ENCODE results near the gene CTNNA3. TPM values are rescaled to one million over a fixed set of nuclear protein-coding genes. Genes with fewer than 3 reads are reported as not detected.

CTNNA3 gene
- total and polyA plus RNA-seq, 4 experiments from 2014 or later = not detected

DNA sequence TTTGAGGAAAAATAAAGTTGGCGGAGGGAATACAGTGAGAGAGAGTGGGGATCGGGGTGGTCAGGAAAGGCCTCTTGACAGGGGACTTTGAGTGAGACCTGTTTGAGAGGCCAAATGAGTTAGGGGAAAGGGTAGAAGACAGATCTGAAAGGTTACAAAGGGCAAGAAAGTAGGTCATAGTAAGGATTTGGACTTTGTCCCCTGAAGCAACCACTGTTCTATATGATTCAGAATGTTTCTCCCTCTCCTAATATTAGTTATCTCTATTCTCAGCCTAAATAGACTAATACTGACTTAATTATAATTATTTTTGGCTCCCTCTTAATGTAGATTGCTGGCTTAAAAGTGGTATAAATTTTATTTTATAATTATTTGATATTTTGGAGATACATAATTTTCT, 88.0 kb downstream of the CTNNA3 start:
- no peaks in the 10 kb centered on the region for H3K36me3 ChIP-seq (ENCODE audit: insufficient read depth, low read length)
- intact Hi-C loops (cut with micrococcal nuclease) = no loop called here
- Mint-ChIP-seq H3K27ac (no peak overlapping the region), H3K4me1 (peaks cover 11 to 19% (median 14%) of the 10 kb centered on the region in 4 donors), H3K36me3 (no peaks in the 10 kb centered on the region), H3K27me3 (peaks cover 0 to 3% of the 10 kb centered on the region in 2 donors), H3K4me3 (no peak overlapping the region), H3K9me3 (no peaks in the 10 kb centered on the region)
- H3K27me3 ChIP-seq (ENCODE audit: insufficient read depth, low read length) = no peaks in the 10 kb centered on the region
- H3K9me3 ChIP-seq (ENCODE audit: control insufficient read depth in 1 of 2, low read length in 2 of 2) = no peaks in the 10 kb centered on the region
- ChIA-PET CTCF (ENCODE audit: partially characterized antibody) (interaction anchor here (1.0 to 1.1 kb wide), 2 partner anchors 89 to 180 kb away, joined by 3 to 5 read pairs; no protein-coding TSS in a partner anchor), POLR2A (ENCODE audit: partially characterized antibody) (no interaction called here)
- H3K27ac ChIP-seq (ENCODE audit: low read depth, low read length) = no peak overlapping the region
- H3K4me3 ChIP-seq (ENCODE audit: low read length in 2 of 2) = no peak overlapping the region
- no peak for DNase-seq
- peaks cover 14% of the 10 kb centered on the region for H3K4me1 ChIP-seq (ENCODE audit: insufficient read depth, low read length)

DNA sequence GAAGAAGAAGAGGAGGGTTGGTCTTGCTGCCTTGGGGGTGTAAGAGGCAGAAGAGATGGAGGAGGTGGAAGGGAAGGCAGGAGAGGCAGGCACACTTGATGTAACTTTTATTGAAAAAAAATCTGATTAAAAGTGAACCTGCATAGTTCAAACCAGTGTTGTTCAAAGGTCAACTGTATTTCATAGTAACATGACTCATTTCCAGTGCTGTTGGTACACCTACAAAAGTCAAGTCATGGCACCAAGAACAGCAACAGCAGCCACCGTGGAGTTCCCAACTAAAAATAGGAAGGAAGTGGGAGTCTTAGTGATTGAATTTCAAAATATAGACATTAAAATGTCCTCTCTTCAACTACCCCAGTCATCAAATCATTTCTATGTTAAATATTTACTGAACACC, 88.5 kb downstream of the CTNNA3 start:
- peaks cover 10% of the 10 kb centered on the region for H3K4me1 ChIP-seq (ENCODE audit: insufficient read depth, low read length)
- no peaks in the 10 kb centered on the region for H3K27me3 ChIP-seq (ENCODE audit: insufficient read depth, low read length)
- POLR2A ChIA-PET (ENCODE audit: partially characterized antibody) = no interaction called here
- Mint-ChIP-seq H3K27ac (no peak overlapping the region), H3K36me3 (no peaks in the 10 kb centered on the region), H3K9me3 (no peaks in the 10 kb centered on the region), H3K27me3 (peaks cover 0 to 3% of the 10 kb centered on the region in 2 donors), H3K4me3 (no peak overlapping the region), H3K4me1 (peaks cover 6 to 14% (median 8%) of the 10 kb centered on the region in 4 donors)
- CTCF ChIA-PET (ENCODE audit: partially characterized antibody) = no interaction called here
- H3K27ac ChIP-seq (ENCODE audit: low read depth, low read length) = no peak overlapping the region
- DNase-seq = no peak
- H3K36me3 ChIP-seq (ENCODE audit: insufficient read depth, low read length) = no peaks in the 10 kb centered on the region
- H3K9me3 ChIP-seq (ENCODE audit: control insufficient read depth in 1 of 2, low read length in 2 of 2) = no peaks in the 10 kb centered on the region
- intact Hi-C loops (cut with micrococcal nuclease) = no loop called here
- no peak overlapping the region for H3K4me3 ChIP-seq (ENCODE audit: low read length in 2 of 2)

DNA sequence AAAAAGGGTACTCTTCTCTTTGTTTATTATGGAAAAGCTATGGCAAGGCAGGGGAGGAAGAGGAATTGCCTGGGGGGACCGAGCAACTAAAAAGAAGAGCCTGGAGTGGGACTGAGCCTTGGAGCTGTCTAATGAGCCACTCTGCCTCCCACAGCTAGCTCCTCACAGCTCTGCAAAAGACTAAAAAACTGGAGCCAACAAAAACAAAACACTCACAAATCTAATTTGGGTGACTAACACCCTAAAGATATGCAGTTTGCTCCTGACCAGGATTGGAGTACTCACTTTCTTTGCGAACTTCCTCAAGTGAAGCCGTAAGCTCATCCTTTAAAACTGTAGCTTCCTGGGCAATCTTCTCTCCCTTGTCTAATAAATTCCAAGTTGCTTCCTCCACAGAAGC, 89.4 kb downstream of the CTNNA3 start:
- no peaks in the 10 kb centered on the region for H3K27me3 ChIP-seq (ENCODE audit: insufficient read depth, low read length)
- intact Hi-C loops (cut with micrococcal nuclease) = no loop called here
- ChIA-PET POLR2A (ENCODE audit: partially characterized antibody) (no interaction called here), CTCF (ENCODE audit: partially characterized antibody) (no interaction called here)
- no peaks in the 10 kb centered on the region for H3K9me3 Mint-ChIP-seq
- peaks cover under 1% of the 10 kb centered on the region for H3K4me1 ChIP-seq (ENCODE audit: insufficient read depth, low read length)
- H3K36me3 ChIP-seq (ENCODE audit: insufficient read depth, low read length) = no peaks in the 10 kb centered on the region
- no peak overlapping the region for H3K27ac ChIP-seq (ENCODE audit: low read depth, low read length)
- no peak for DNase-seq
- no peaks in the 10 kb centered on the region for H3K36me3 Mint-ChIP-seq
- peaks cover 0 to 5% (median under 1%) of the 10 kb centered on the region in 4 donors for H3K4me1 Mint-ChIP-seq
- no peaks in the 10 kb centered on the region for H3K9me3 ChIP-seq (ENCODE audit: control insufficient read depth in 1 of 2, low read length in 2 of 2)
- H3K27me3 Mint-ChIP-seq = peaks cover 0 to 3% of the 10 kb centered on the region in 2 donors
- no peak overlapping the region for H3K27ac Mint-ChIP-seq
- H3K4me3 ChIP-seq (ENCODE audit: low read length in 2 of 2) = no peak overlapping the region
- H3K4me3 Mint-ChIP-seq = no peak overlapping the region

DNA sequence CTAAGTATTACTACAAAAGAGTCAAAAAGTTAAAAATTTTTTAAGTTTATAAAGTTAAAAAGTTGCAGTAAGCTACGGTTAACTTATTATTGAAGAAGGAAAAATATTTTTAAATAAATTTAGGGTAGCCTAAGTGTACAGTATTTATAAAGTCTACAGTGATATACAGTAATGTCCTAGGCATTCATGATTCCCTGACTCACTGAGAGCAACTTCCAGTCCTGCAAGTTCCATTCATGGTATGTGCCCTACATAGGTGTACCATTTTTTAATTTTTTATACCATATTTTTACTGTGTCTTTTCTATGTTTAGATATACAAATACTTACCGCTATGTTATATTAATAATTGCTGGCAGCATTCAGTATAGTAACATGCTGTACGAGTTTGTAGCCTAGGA, 92.3 kb downstream of the CTNNA3 start:
- intact Hi-C loops (cut with micrococcal nuclease) = no loop called here
- POLR2A ChIA-PET (ENCODE audit: partially characterized antibody) = no interaction called here

DNA sequence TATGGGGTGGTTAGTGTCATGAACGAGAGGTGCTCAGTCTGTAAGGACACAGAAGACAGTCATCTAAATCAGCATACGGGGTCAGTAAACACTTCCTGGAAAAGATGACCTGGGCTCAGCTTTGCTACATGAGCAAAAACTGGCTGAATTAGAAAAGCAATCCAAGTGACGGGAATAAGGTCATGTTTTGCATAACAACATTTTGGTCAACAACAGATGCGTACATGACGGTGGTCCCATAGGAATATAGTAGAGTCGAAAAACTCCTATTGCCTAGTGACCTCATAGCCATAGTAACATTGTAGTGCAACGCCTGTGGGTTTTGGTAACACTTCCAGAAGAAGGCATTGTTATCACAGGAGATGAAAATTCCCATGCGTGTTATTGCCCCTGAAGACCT, 92.9 kb downstream of the CTNNA3 start:
- no peaks in the 10 kb centered on the region for H3K27me3 ChIP-seq (ENCODE audit: insufficient read depth, low read length)
- H3K9me3 ChIP-seq (ENCODE audit: control insufficient read depth in 1 of 2, low read length in 2 of 2) = no peaks in the 10 kb centered on the region
- no peak overlapping the region for H3K27ac ChIP-seq (ENCODE audit: low read depth, low read length)
- intact Hi-C loops (cut with micrococcal nuclease) = no loop called here
- ChIA-PET POLR2A (ENCODE audit: partially characterized antibody) (no interaction called here), CTCF (ENCODE audit: partially characterized antibody) (no interaction called here)
- H3K36me3 ChIP-seq (ENCODE audit: insufficient read depth, low read length) = no peaks in the 10 kb centered on the region
- Mint-ChIP-seq H3K9me3 (peaks cover 0 to 3% (median 0%) of the 10 kb centered on the region in 8 donors), H3K36me3 (peaks cover 0 to 5% of the 10 kb centered on the region in 2 donors), H3K27ac (no peak overlapping the region), H3K27me3 (peaks cover 3 to 6% of the 10 kb centered on the region in 2 donors), H3K4me1 (peaks cover 0 to 4% (median 0%) of the 10 kb centered on the region in 4 donors), H3K4me3 (no peak overlapping the region)
- no peak overlapping the region for H3K4me3 ChIP-seq (ENCODE audit: low read length in 2 of 2)
- H3K4me1 ChIP-seq (ENCODE audit: insufficient read depth, low read length) = no peaks in the 10 kb centered on the region
- no peak for DNase-seq

More for the DNA sequence above, 92.3 kb downstream of the CTNNA3 start:
- Histone ChIP-seq H3K36me3 (ENCODE audit: insufficient read depth, low read length) (no peaks in the 10 kb centered on the region), H3K4me3 (ENCODE audit: low read length in 2 of 2) (no peak overlapping the region), H3K27me3 (ENCODE audit: insufficient read depth, low read length) (no peaks in the 10 kb centered on the region), H3K9me3 (ENCODE audit: control insufficient read depth in 1 of 2, low read length in 2 of 2) (no peaks in the 10 kb centered on the region), H3K4me1 (ENCODE audit: insufficient read depth, low read length) (no peaks in the 10 kb centered on the region), H3K27ac (ENCODE audit: low read depth, low read length) (no peak overlapping the region)
- Mint-ChIP-seq H3K27ac (no peak overlapping the region), H3K27me3 (peaks cover 3 to 6% of the 10 kb centered on the region in 2 donors), H3K9me3 (peaks cover 0 to 3% (median 0%) of the 10 kb centered on the region in 8 donors), H3K4me3 (no peak overlapping the region), H3K4me1 (peaks cover 0 to 4% (median 0%) of the 10 kb centered on the region in 4 donors), H3K36me3 (peaks cover 0 to 5% of the 10 kb centered on the region in 2 donors)
- DNase-seq = no peak
- CTCF ChIA-PET (ENCODE audit: partially characterized antibody) = no interaction called here

DNA sequence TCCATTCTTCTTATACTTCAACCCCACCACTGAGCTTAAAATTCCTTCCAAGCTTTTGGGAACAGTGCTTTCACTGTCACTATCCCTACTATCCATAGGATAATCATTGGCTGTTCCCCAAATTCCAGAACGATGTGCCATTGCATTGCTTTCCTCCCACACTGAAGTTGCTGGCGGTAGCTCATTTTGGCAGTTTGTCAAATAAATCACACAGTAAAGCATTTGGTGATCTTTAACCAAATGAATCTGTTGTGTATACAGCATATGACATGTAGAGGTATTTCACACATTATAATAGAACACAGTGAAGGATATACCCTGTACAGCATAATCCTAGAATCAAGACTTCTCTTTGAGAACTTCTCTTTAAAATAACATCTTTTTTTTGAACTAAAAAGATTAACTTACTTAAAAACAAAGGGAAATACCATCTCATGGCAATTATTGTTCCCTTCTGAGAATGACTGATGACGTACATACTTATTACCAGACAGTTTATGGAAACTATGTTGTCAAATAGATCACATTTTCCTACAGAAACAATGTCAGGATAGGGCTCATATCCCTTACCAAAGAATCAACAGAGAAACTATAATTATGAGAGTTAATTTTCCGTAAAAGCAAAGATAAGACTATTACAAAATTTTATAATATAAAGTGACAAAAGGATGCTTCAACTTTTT, 93.6 kb downstream of the CTNNA3 start:
- peaks cover 0 to 3% (median 0%) of the 10 kb centered on the region in 4 donors for H3K4me1 Mint-ChIP-seq
- ChIA-PET CTCF (ENCODE audit: partially characterized antibody) (no interaction called here), POLR2A (ENCODE audit: partially characterized antibody) (no interaction called here)
- no peak overlapping the region for H3K27ac ChIP-seq (ENCODE audit: low read depth, low read length)
- H3K4me3 Mint-ChIP-seq = no peak overlapping the region
- H3K27ac Mint-ChIP-seq = no peak overlapping the region
- no peaks in the 10 kb centered on the region for H3K36me3 ChIP-seq (ENCODE audit: insufficient read depth, low read length)
- no peak overlapping the region for H3K4me3 ChIP-seq (ENCODE audit: low read length in 2 of 2)
- H3K9me3 Mint-ChIP-seq = peaks cover 0 to 3% (median 0%) of the 10 kb centered on the region in 8 donors
- H3K27me3 ChIP-seq (ENCODE audit: insufficient read depth, low read length) = no peaks in the 10 kb centered on the region
- intact Hi-C loops (cut with micrococcal nuclease) = no loop called here
- peaks cover 3 to 8% of the 10 kb centered on the region in 2 donors for H3K27me3 Mint-ChIP-seq
- H3K9me3 ChIP-seq (ENCODE audit: control insufficient read depth in 1 of 2, low read length in 2 of 2) = no peaks in the 10 kb centered on the region
- no peaks in the 10 kb centered on the region for H3K4me1 ChIP-seq (ENCODE audit: insufficient read depth, low read length)
- H3K36me3 Mint-ChIP-seq = peaks cover 0 to 5% of the 10 kb centered on the region in 2 donors
- no peak for DNase-seq

DNA sequence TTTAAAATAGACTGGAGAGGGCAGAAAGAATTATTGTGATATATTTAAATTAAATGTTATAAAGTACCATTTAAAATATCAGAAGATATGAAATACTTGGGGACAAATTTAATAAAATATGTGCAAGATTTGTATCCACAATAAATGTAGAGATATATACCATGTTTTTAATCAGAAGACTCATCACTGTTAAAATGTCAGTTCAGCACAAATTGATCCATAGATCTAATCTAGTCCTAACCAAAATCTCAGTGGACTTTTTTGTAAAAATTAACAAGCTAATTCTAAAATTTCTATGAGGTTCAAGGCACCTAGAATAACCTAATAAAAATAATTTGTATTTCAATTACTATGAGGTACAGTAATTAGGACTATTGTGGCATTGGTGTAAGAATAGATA, 96.4 kb downstream of the CTNNA3 start:
- Histone ChIP-seq H3K9me3 (ENCODE audit: control insufficient read depth in 1 of 2, low read length in 2 of 2) (no peaks in the 10 kb centered on the region), H3K4me3 (ENCODE audit: low read length in 2 of 2) (no peak overlapping the region), H3K36me3 (ENCODE audit: insufficient read depth, low read length) (no peaks in the 10 kb centered on the region), H3K27ac (ENCODE audit: low read depth, low read length) (no peak overlapping the region), H3K4me1 (ENCODE audit: insufficient read depth, low read length) (no peaks in the 10 kb centered on the region), H3K27me3 (ENCODE audit: insufficient read depth, low read length) (no peaks in the 10 kb centered on the region)
- ChIA-PET POLR2A (ENCODE audit: partially characterized antibody) (no interaction called here), CTCF (ENCODE audit: partially characterized antibody) (no interaction called here)
- DNase-seq = no peak
- no peak overlapping the region for H3K27ac Mint-ChIP-seq
- no peak overlapping the region for H3K4me3 Mint-ChIP-seq
- no peaks in the 10 kb centered on the region for H3K4me1 Mint-ChIP-seq
- H3K27me3 Mint-ChIP-seq = peaks cover 5 to 9% of the 10 kb centered on the region in 2 donors
- intact Hi-C loops (cut with micrococcal nuclease) = no loop called here
- peaks cover 0 to 20% (median 12%) of the 10 kb centered on the region in 8 donors for H3K9me3 Mint-ChIP-seq
- peaks cover 0 to 7% of the 10 kb centered on the region in 2 donors for H3K36me3 Mint-ChIP-seq
